ENCODE results near the gene TLR8. TPM values are rescaled to one million over a fixed set of nuclear protein-coding genes. Genes with fewer than 3 reads are reported as not detected.

The TLR8 gene
- total RNA-seq, 1 experiment from 2014 or later = not detected

DNA sequence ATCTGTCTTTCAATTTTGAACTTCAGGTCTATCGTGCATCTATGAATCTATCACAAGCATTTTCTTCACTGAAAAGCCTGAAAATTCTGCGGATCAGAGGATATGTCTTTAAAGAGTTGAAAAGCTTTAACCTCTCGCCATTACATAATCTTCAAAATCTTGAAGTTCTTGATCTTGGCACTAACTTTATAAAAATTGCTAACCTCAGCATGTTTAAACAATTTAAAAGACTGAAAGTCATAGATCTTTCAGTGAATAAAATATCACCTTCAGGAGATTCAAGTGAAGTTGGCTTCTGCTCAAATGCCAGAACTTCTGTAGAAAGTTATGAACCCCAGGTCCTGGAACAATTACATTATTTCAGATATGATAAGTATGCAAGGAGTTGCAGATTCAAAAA is 19.9 kb upstream of the TLR8 start:
- no peak for DNase-seq (ENCODE audit: unreplicated experiment)
- H3K36me3 Mint-ChIP-seq (ENCODE audit: insufficient read depth, unreplicated experiment) = no peaks in the 10 kb centered on the region
- H3K27ac Mint-ChIP-seq (ENCODE audit: low read depth, unreplicated experiment) = no peak overlapping the region
- TF ChIP-seq CTCF (IDR thresholded peaks at IDR 0.05; ENCODE audit: unreplicated experiment) = no peak
- no peaks in the 10 kb centered on the region for H3K9me3 Mint-ChIP-seq (ENCODE audit: unreplicated experiment)
- intact Hi-C loops (cut with micrococcal nuclease) = no loop called here
- ChIA-PET POLR2A (interaction anchor here (0.6 kb wide), 1 partner anchor 311 kb away, joined by 3 read pairs; no protein-coding TSS in a partner anchor), CTCF (no interaction called here)
- BruUV-seq (replicated peaks) = no TSS peak
- no peak overlapping the region for H3K4me3 Mint-ChIP-seq (ENCODE audit: unreplicated experiment)
- H3K4me1 Mint-ChIP-seq (ENCODE audit: insufficient read depth, unreplicated experiment) = no peaks in the 10 kb centered on the region
- H3K27me3 Mint-ChIP-seq (ENCODE audit: insufficient read depth, unreplicated experiment) = peaks cover 75% of the 10 kb centered on the region

- no peaks in the 10 kb centered on the region for H3K9me3 Mint-ChIP-seq (ENCODE audit: unreplicated experiment)
- no TSS peak for BruUV-seq (replicated peaks)
- H3K27ac Mint-ChIP-seq (ENCODE audit: low read depth, unreplicated experiment) = no peak overlapping the region
- no peak overlapping the region for H3K4me3 Mint-ChIP-seq (ENCODE audit: unreplicated experiment)
- ChIA-PET POLR2A (no interaction called here), CTCF (interaction anchor here (1.7 kb wide), 1 partner anchor 10 kb away, joined by 5 read pairs; no protein-coding TSS in a partner anchor)
- H3K27me3 Mint-ChIP-seq (ENCODE audit: insufficient read depth, unreplicated experiment) = peaks cover 75% of the 10 kb centered on the region
- TF ChIP-seq CTCF (IDR thresholded peaks at IDR 0.05; ENCODE audit: unreplicated experiment) = no peak
- H3K4me1 Mint-ChIP-seq (ENCODE audit: insufficient read depth, unreplicated experiment) = no peaks in the 10 kb centered on the region
- intact Hi-C loops (cut with micrococcal nuclease) = no loop called here
- no peak for DNase-seq (ENCODE audit: unreplicated experiment)
- no peaks in the 10 kb centered on the region for H3K36me3 Mint-ChIP-seq (ENCODE audit: insufficient read depth, unreplicated experiment)
Measured at GRCh38 chrX:12887141-12887540, 19.3 kb upstream of the TLR8 start.

GRCh38 chrX:12887767-12888166 is 18.7 kb upstream of the TLR8 start:
- BruUV-seq (replicated peaks) = no TSS peak
- no peak for TF ChIP-seq CTCF (IDR thresholded peaks at IDR 0.05; ENCODE audit: unreplicated experiment)
- ChIA-PET CTCF (interaction anchor here (0.6 to 14.0 kb wide), 3 partner anchors 9 to 858 kb away, joined by 3 to 147 read pairs (median 5); no protein-coding TSS in a partner anchor), POLR2A (no interaction called here)
- DNase-seq (ENCODE audit: unreplicated experiment) = no peak
- peaks cover 75% of the 10 kb centered on the region for H3K27me3 Mint-ChIP-seq (ENCODE audit: insufficient read depth, unreplicated experiment)
- no peaks in the 10 kb centered on the region for H3K36me3 Mint-ChIP-seq (ENCODE audit: insufficient read depth, unreplicated experiment)
- no peak overlapping the region for H3K4me3 Mint-ChIP-seq (ENCODE audit: unreplicated experiment)
- H3K9me3 Mint-ChIP-seq (ENCODE audit: unreplicated experiment) = no peaks in the 10 kb centered on the region
- H3K4me1 Mint-ChIP-seq (ENCODE audit: insufficient read depth, unreplicated experiment) = no peaks in the 10 kb centered on the region
- intact Hi-C loops (cut with micrococcal nuclease) = no loop called here
- H3K27ac Mint-ChIP-seq (ENCODE audit: low read depth, unreplicated experiment) = no peak overlapping the region

DNA sequence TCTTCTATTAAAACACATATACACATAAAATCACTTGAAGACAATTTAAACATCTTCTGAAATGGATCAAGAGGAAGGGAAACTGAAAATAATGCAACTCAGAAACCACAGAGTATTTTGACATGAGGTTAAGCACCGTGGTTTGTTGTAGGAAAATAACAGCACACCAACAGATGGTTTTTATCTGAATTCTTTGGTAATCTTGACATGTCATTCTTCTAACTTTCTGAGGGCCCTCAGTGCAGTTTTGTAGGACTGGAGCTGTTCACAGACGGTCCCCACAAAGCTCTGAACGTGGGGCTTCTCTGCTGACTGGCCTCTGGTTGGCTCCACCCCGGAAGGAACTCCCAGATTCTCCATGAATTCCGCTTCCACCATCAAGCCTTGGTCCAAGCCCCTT is 16.0 kb upstream of the TLR8 start:
- Mint-ChIP-seq H3K36me3 (ENCODE audit: insufficient read depth, unreplicated experiment) (no peaks in the 10 kb centered on the region), H3K9me3 (ENCODE audit: unreplicated experiment) (no peaks in the 10 kb centered on the region), H3K4me1 (ENCODE audit: insufficient read depth, unreplicated experiment) (no peaks in the 10 kb centered on the region), H3K27ac (ENCODE audit: low read depth, unreplicated experiment) (no peak overlapping the region), H3K4me3 (ENCODE audit: unreplicated experiment) (no peak overlapping the region), H3K27me3 (ENCODE audit: insufficient read depth, unreplicated experiment) (peaks cover 50% of the 10 kb centered on the region)
- intact Hi-C loops (cut with micrococcal nuclease) = loop anchor here (5.0 kb wide), 1 partner anchor 188 kb away; no protein-coding TSS in a partner anchor
- ChIA-PET POLR2A (interaction anchor here (0.7 kb wide), 1 partner anchor 76 kb away, joined by 5 read pairs; no protein-coding TSS in a partner anchor), CTCF (interaction anchor here (0.6 to 14.0 kb wide), 5 partner anchors 10 to 454 kb away, joined by 4 to 147 read pairs (median 6); no protein-coding TSS in a partner anchor)
- no peak for DNase-seq (ENCODE audit: unreplicated experiment)
- no peak for TF ChIP-seq CTCF (IDR thresholded peaks at IDR 0.05; ENCODE audit: unreplicated experiment)
- no TSS peak for BruUV-seq (replicated peaks)
